ENCODE measurements around the gene STOX1.
"Not testable (repeated sequence)": the region's sequence is repeated elsewhere in the genome, so short reads cannot be mapped to it uniquely, and the experiment has no call there.

DNA sequence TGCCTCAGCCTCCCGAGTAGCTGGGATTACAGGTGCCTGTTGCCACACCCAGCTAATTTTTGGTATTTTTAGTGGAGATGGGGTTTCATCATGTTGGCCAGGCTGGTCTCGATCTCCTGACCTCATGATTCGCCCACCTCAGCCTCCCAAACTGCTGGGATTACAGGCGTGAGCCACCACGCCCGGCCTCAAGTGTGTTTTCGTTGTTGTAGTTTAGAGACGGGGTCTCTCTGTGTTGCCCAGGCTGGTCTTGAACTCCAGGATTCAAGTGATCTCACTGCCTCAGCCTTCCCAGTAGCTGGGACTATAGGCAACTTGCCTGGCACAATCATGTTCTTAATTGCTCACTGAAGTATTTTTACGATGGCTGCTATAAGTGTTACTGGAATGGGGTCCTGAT is 16.5 kb upstream of the STOX1 start:
- TF ChIP-seq, protein P1, sequence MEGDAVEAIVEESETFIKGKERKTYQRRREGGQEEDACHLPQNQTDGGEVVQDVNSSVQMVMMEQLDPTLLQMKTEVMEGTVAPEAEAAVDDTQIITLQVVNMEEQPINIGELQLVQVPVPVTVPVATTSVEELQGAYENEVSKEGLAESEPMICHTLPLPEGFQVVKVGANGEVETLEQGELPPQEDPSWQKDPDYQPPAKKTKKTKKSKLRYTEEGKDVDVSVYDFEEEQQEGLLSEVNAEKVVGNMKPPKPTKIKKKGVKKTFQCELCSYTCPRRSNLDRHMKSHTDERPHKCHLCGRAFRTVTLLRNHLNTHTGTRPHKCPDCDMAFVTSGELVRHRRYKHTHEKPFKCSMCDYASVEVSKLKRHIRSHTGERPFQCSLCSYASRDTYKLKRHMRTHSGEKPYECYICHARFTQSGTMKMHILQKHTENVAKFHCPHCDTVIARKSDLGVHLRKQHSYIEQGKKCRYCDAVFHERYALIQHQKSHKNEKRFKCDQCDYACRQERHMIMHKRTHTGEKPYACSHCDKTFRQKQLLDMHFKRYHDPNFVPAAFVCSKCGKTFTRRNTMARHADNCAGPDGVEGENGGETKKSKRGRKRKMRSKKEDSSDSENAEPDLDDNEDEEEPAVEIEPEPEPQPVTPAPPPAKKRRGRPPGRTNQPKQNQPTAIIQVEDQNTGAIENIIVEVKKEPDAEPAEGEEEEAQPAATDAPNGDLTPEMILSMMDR (optimal IDR thresholded peaks at IDR 0.05 in 1 of 3, IDR thresholded peaks at IDR 0.05 in 1 of 3, conservative IDR thresholded peaks at IDR 0.05 in 1 of 3; ENCODE audit: extremely low read depth in 1 of 3, insufficient read depth in 2 of 3, low read length in 3 of 3), result not testable (repeated sequence)
- TF ChIP-seq EZH2 (IDR thresholded peaks at IDR 0.05; ENCODE audit: low read length), result not testable (repeated sequence)

Data from keratinocyte (primary cell).